ENCODE results near the gene MAPKBP1. TPM values are rescaled to one million over a fixed set of nuclear protein-coding genes. Genes with fewer than 3 reads are reported as not detected.

Gene MAPKBP1
- total RNA-seq, 1 experiment from 2014 or later, result 29.3 TPM

GRCh38 chr15:41866872-41867579, 92.7 kb downstream of the MAPKBP1 start:
- no peak for TF ChIP-seq CTCF (conservative IDR thresholded peaks at IDR 0.05; ENCODE audit: low read depth, low read length)
- no peak for TF ChIP-seq EZH2 (IDR thresholded peaks at IDR 0.05; ENCODE audit: borderline replicate concordance, low read depth, low read length, poor library complexity, severe bottlenecking)
- no peak overlapping the region for H3K27ac ChIP-seq (ENCODE audit: low read depth, low read length, poor library complexity, severe bottlenecking)
- no peaks in the 10 kb centered on the region for H3K9me3 ChIP-seq (ENCODE audit: low read depth, low read length, poor library complexity, severe bottlenecking)
- no peak for DNase-seq (ENCODE audit: low spot score)
- H3K27me3 ChIP-seq (replicated peaks; ENCODE audit: insufficient read depth, low read depth, low read length, poor library complexity), result no peaks in the 10 kb centered on the region
- intact Hi-C loops (cut with micrococcal nuclease; ENCODE audit: unreplicated experiment), result no loop called here
- no peaks in the 10 kb centered on the region for H3K36me3 ChIP-seq (ENCODE audit: insufficient read depth, low read length, poor library complexity, severe bottlenecking)
- no peak overlapping the region for H3K4me3 ChIP-seq (ENCODE audit: low read depth, low read length, poor library complexity, severe bottlenecking)
- H3K4me1 ChIP-seq (ENCODE audit: insufficient read depth, low read length, poor library complexity, severe bottlenecking), result peaks cover 7% of the 10 kb centered on the region
- BruUV-seq (replicated peaks), result no TSS peak
- POLR2A ChIA-PET (ENCODE audit: low non-redundant PET), result no interaction called here
- CTCF ChIA-PET, result no interaction called here

- DNase-seq (ENCODE audit: low spot score), result no peak
- intact Hi-C loops (cut with micrococcal nuclease; ENCODE audit: unreplicated experiment), result no loop called here
- no peak overlapping the region for H3K27ac ChIP-seq (ENCODE audit: low read depth, low read length, poor library complexity, severe bottlenecking)
- TF ChIP-seq EZH2 (IDR thresholded peaks at IDR 0.05; ENCODE audit: borderline replicate concordance, low read depth, low read length, poor library complexity, severe bottlenecking) (no peak), CTCF (conservative IDR thresholded peaks at IDR 0.05; ENCODE audit: low read depth, low read length) (no peak)
- no peaks in the 10 kb centered on the region for H3K9me3 ChIP-seq (ENCODE audit: low read depth, low read length, poor library complexity, severe bottlenecking)
- BruUV-seq (replicated peaks), result no TSS peak
- no peaks in the 10 kb centered on the region for H3K4me1 ChIP-seq (ENCODE audit: insufficient read depth, low read length, poor library complexity, severe bottlenecking)
- H3K27me3 ChIP-seq (replicated peaks; ENCODE audit: insufficient read depth, low read depth, low read length, poor library complexity), result no peaks in the 10 kb centered on the region
- H3K4me3 ChIP-seq (ENCODE audit: low read depth, low read length, poor library complexity, severe bottlenecking), result no peak overlapping the region
- CTCF ChIA-PET, result no interaction called here
- POLR2A ChIA-PET (ENCODE audit: low non-redundant PET), result no interaction called here
- no peaks in the 10 kb centered on the region for H3K36me3 ChIP-seq (ENCODE audit: insufficient read depth, low read length, poor library complexity, severe bottlenecking)
These were observed 94.0 kb downstream of the MAPKBP1 start for GRCh38 chr15:41868321-41868720.

GRCh38 chr15:41869770-41870688, 95.7 kb downstream of the MAPKBP1 start:
- no peaks in the 10 kb centered on the region for H3K27me3 ChIP-seq (replicated peaks; ENCODE audit: insufficient read depth, low read depth, low read length, poor library complexity)
- TF ChIP-seq CTCF (conservative IDR thresholded peaks at IDR 0.05; ENCODE audit: low read depth, low read length) (no peak), EZH2 (IDR thresholded peaks at IDR 0.05; ENCODE audit: borderline replicate concordance, low read depth, low read length, poor library complexity, severe bottlenecking) (no peak)
- H3K36me3 ChIP-seq (ENCODE audit: insufficient read depth, low read length, poor library complexity, severe bottlenecking), result no peaks in the 10 kb centered on the region
- no peaks in the 10 kb centered on the region for H3K4me1 ChIP-seq (ENCODE audit: insufficient read depth, low read length, poor library complexity, severe bottlenecking)
- DNase-seq (ENCODE audit: low spot score), result no peak
- CTCF ChIA-PET, result no interaction called here
- H3K27ac ChIP-seq (ENCODE audit: low read depth, low read length, poor library complexity, severe bottlenecking), result no peak overlapping the region
- intact Hi-C loops (cut with micrococcal nuclease; ENCODE audit: unreplicated experiment), result no loop called here
- POLR2A ChIA-PET (ENCODE audit: low non-redundant PET), result no interaction called here
- no peaks in the 10 kb centered on the region for H3K9me3 ChIP-seq (ENCODE audit: low read depth, low read length, poor library complexity, severe bottlenecking)
- no peak overlapping the region for H3K4me3 ChIP-seq (ENCODE audit: low read depth, low read length, poor library complexity, severe bottlenecking)
- no TSS peak for BruUV-seq (replicated peaks)

Data from A673 (cell line).